Measurements from ENCODE around the gene RAPGEF2.

- TF ChIP-seq EZH2 (IDR thresholded peaks at IDR 0.05; ENCODE audit: borderline replicate concordance) = no peak
- TF ChIP-seq, protein P1, sequence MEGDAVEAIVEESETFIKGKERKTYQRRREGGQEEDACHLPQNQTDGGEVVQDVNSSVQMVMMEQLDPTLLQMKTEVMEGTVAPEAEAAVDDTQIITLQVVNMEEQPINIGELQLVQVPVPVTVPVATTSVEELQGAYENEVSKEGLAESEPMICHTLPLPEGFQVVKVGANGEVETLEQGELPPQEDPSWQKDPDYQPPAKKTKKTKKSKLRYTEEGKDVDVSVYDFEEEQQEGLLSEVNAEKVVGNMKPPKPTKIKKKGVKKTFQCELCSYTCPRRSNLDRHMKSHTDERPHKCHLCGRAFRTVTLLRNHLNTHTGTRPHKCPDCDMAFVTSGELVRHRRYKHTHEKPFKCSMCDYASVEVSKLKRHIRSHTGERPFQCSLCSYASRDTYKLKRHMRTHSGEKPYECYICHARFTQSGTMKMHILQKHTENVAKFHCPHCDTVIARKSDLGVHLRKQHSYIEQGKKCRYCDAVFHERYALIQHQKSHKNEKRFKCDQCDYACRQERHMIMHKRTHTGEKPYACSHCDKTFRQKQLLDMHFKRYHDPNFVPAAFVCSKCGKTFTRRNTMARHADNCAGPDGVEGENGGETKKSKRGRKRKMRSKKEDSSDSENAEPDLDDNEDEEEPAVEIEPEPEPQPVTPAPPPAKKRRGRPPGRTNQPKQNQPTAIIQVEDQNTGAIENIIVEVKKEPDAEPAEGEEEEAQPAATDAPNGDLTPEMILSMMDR (IDR thresholded peaks at IDR 0.05; ENCODE audit: poor library complexity) = no peak
Observed at GRCh38 chr4:159150396-159150795, 47.5 kb downstream of the RAPGEF2 start.

Data from hepatocyte (in vitro differentiated cells).